Measurements from ENCODE around the gene NXPH1. TPM values are rescaled to one million over a fixed set of nuclear protein-coding genes. Genes with fewer than 3 reads are reported as not detected.

The NXPH1 gene
- total and polyA plus RNA-seq, 9 of the 15 experiments (the other 6 are each of a cell fraction or from before 2014, with no cell fraction given), result 0.16 TPM; not detected in 8

GRCh38 chr7:8751557-8752231 is 318.3 kb downstream of the NXPH1 start (continued):
- TF ChIP-seq MGA (IDR thresholded peaks at IDR 0.05) (no peak), CEBPB (tag; IDR thresholded peaks at IDR 0.05) (no peak), SMARCA5 (IDR thresholded peaks at IDR 0.05) (no peak), SIN3B (IDR thresholded peaks at IDR 0.05; ENCODE audit: low read depth) (no peak), OTX1 (CRISPR knock-in tag; IDR thresholded peaks at IDR 0.05) (no peak), ZNF324 (CRISPR knock-in tag; IDR thresholded peaks at IDR 0.05) (no peak), YY1 (IDR thresholded peaks at IDR 0.05; ENCODE audit: borderline replicate concordance in 1 of 3, control insufficient read depth in 1 of 3, extremely low read depth in 1 of 3, insufficient read depth in 3 of 3, insufficient read length in 1 of 3, insufficient replicate concordance in 2 of 3, low read depth in 1 of 3, low read length in 2 of 3) (no peak), CBX5 (IDR thresholded peaks at IDR 0.05; ENCODE audit: borderline replicate concordance, low read depth) (no peak), BRD9 (IDR thresholded peaks at IDR 0.05; ENCODE audit: low read depth, partially characterized antibody) (no peak), E2F3 (CRISPR knock-in tag; IDR thresholded peaks at IDR 0.05) (no peak), ILK (tag; IDR thresholded peaks at IDR 0.05; ENCODE audit: borderline replicate concordance, low read depth) (no peak), ZNF212 (CRISPR knock-in tag; IDR thresholded peaks at IDR 0.05) (no peak), RAD21 (CRISPR knock-in tag; conservative IDR thresholded peaks at IDR 0.05 in 1 of 2, IDR thresholded peaks at IDR 0.05 in 1 of 2) (no peak), PRPF4 (IDR thresholded peaks at IDR 0.05; ENCODE audit: insufficient read depth, low read depth, low read length, poor library complexity, severe bottlenecking) (no peak), KAT2B (IDR thresholded peaks at IDR 0.05; ENCODE audit: low read depth, low read length) (no peak), NR4A1 (CRISPR knock-in tag; IDR thresholded peaks at IDR 0.05) (no peak), NR4A1 (tag; IDR thresholded peaks at IDR 0.05) (no peak), FOXA1 (IDR thresholded peaks at IDR 0.05; ENCODE audit: borderline replicate concordance) (no peak)
